Mammary epithelial cell (primary cell): ENCODE data around the gene BCAS2.

Source experiments
- CTCF ChIP-seq, 2 donors: IDR thresholded peaks in 1 of 2; conservative IDR thresholded peaks in 1 of 2; 2 replicates each; pipeline ENCODE4 v1.5.1; 2011 to 2012; ENCODE audit warnings: inconsistent platforms in 2 of 2, low read length in 2 of 2, mild to moderate bottlenecking in 2 of 2, control low read depth in 1 of 2, low read depth in 1 of 2; ENCODE audit not compliant: insufficient read depth in 1 of 2; ENCODE audit errors: extremely low read depth in 1 of 2
- EZH2 ChIP-seq: IDR thresholded peaks from 2 replicates; pipeline ENCODE4 v1.6.1; 2012; ENCODE audit warnings: low read length, inconsistent platforms, borderline replicate concordance

- TF ChIP-seq EZH2 (no peak), CTCF (conservative IDR thresholded peaks at IDR 0.05 in 1 of 2, IDR thresholded peaks at IDR 0.05 in 1 of 2; ENCODE audit: extremely low read depth in 1 of 2, insufficient read depth in 1 of 2, low read depth in 1 of 2, low read length in 2 of 2) (no peak)
These were observed 59.8 kb downstream of the BCAS2 start for GRCh38 chr1:114521396-114522263.
